HCT116 (cell line): ENCODE measurements around the gene TBC1D8. TPM values are rescaled to one million over a fixed set of nuclear protein-coding genes. Genes with fewer than 3 reads are reported as not detected.

Source experiments
- ATAC-seq: fragments of 200-7000 bp; cut with Tn5 transposase; 2 replicates; pipeline ENCODE4 v1.9.1; 2020; ENCODE audit warnings: mild to moderate bottlenecking, moderate library complexity
- BruUV-seq: library from RNA; stranded (reverse); fragments of 400-500 nt; replicated peaks from 2 replicates; lab custom pipeline; 2021; lab: Mats Ljungman, UMichigan
- CTCF ChIA-PET: fragments of 300-600 bp; sonication (Branson Sonifier 250); formaldehyde crosslinking; loops from one replicate; lab custom pipeline; 2021; ENCODE audit warnings: antibody characterized with exemption; lab: Charles Lee
- POLR2A ChIA-PET: fragments of 300-600, 350-600 bp; sonication (Branson Sonifier 250); formaldehyde crosslinking; loops from one replicate; lab custom pipeline; 2021; ENCODE audit warnings: antibody characterized with exemption; lab: Charles Lee
- RAD21 ChIA-PET, 2 experiments: fragments of 300-600 bp; sonication (Branson Sonifier 250); formaldehyde crosslinking; loops; one replicate each; lab custom pipeline; 2023; ENCODE audit warnings: low total read pairs in 2 of 2; ENCODE audit not compliant: uncharacterized antibody in 2 of 2, unreplicated experiment in 2 of 2, low non-redundant PET in 1 of 2; lab: Charles Lee
- DNase-seq: peaks from one replicate; pipeline ENCODE4 v3.0.0-alpha.2; 2010; ENCODE audit warnings: low read depth, low spot score
- H2AFZ ChIP-seq: fragments of 200-600 bp; shearing (Covaris generic), sonication (generic); 2 replicates; pipeline ENCODE4 v1.6.1; 2017; ENCODE audit warnings: low read depth, mixed run types, mixed read lengths, antibody characterized with exemption, low read length; ENCODE audit not compliant: poor library complexity, severe bottlenecking
- H3K27ac ChIP-seq: 2 replicates; pipeline ENCODE4 v1.5.1; 2012; ENCODE audit warnings: low read depth, low read length
- H3K27me3 ChIP-seq: fragments of 200-600 bp; sonication (generic); 2 replicates; pipeline ENCODE4 v1.6.1; 2016; ENCODE audit warnings: mixed run types, low read length, mixed read lengths; ENCODE audit not compliant: insufficient read depth
- H3K36me3 ChIP-seq, 2 experiments: fragments of 200-500 bp in 1 of 2; fragments of 200-600 bp in 1 of 2; sonication (Bioruptor generic) in 1 of 2; sonication (generic) in 1 of 2; 2 replicates each; pipeline versions ENCODE4 v1.5.1 to v1.6.1; 2014 to 2016; ENCODE audit warnings: low read length in 2 of 2, inconsistent platforms in 1 of 2, mixed read lengths in 1 of 2, mixed run types in 1 of 2; ENCODE audit not compliant: insufficient read depth in 2 of 2, control insufficient read depth in 1 of 2
- H3K4me1 ChIP-seq, 2 experiments: fragments of 200-600 bp in 1 of 2; sonication (generic) in 1 of 2; 2 replicates each; pipeline versions ENCODE4 v1.5.1 to v1.6.1; 2012 to 2017; ENCODE audit warnings: low read length in 2 of 2, inconsistent platforms in 1 of 2, mild to moderate bottlenecking in 1 of 2, mixed read lengths in 1 of 2, mixed run types in 1 of 2, moderate library complexity in 1 of 2; ENCODE audit not compliant: insufficient read depth in 2 of 2, control insufficient read depth in 1 of 2
- H3K4me2 ChIP-seq: fragments of 200-600 bp; sonication (generic); 2 replicates; pipeline ENCODE4 v1.6.1; 2017; ENCODE audit warnings: mixed run types, low read length, mixed read lengths
- H3K4me3 ChIP-seq, 2 experiments: fragments of 200-600 bp in 1 of 2; sonication (generic) in 1 of 2; replicated peaks in 1 of 2; 2 replicates each; pipeline ENCODE4 v1.5.1; 2011 to 2016; ENCODE audit warnings: low read length in 2 of 2, control low read depth in 1 of 2, low read depth in 1 of 2, mild to moderate bottlenecking in 1 of 2, mixed read lengths in 1 of 2, mixed run types in 1 of 2
- H3K79me2 ChIP-seq: fragments of 200-600 bp; sonication (generic); 2 replicates; pipeline ENCODE4 v1.6.1; 2017; ENCODE audit warnings: mild to moderate bottlenecking, mixed run types, low read length, moderate library complexity, mixed read lengths; ENCODE audit not compliant: insufficient read depth
- H3K9ac ChIP-seq: fragments of 200-600 bp; sonication (generic); 2 replicates; pipeline ENCODE4 v1.6.1; 2016; ENCODE audit warnings: low read length, mixed read lengths
- H3K9me2 ChIP-seq: fragments of 200-600 bp; sonication (generic), shearing (Covaris generic); 2 replicates; pipeline ENCODE4 v1.6.1; 2017; ENCODE audit warnings: mixed run types, mild to moderate bottlenecking, moderate library complexity; ENCODE audit not compliant: insufficient read depth
- H3K9me3 ChIP-seq, 2 experiments: fragments of 200-500 bp in 1 of 2; fragments of 200-600 bp in 1 of 2; sonication (Bioruptor generic) in 1 of 2; sonication (generic) in 1 of 2; 2 replicates each; pipeline ENCODE4 v1.6.1; 2014 to 2017; ENCODE audit warnings: low read length in 2 of 2, mixed read lengths in 2 of 2, inconsistent platforms in 1 of 2, low read depth in 1 of 2, mild to moderate bottlenecking in 1 of 2, mixed run types in 1 of 2, moderate library complexity in 1 of 2; ENCODE audit not compliant: control insufficient read depth in 1 of 2, insufficient read depth in 1 of 2
- H4K20me1 ChIP-seq: fragments of 200-600 bp; sonication (generic), shearing (Covaris generic); 2 replicates; pipeline ENCODE4 v1.6.1; 2017; ENCODE audit warnings: mixed run types, mild to moderate bottlenecking, moderate library complexity; ENCODE audit not compliant: insufficient read depth
- ATF3 ChIP-seq: IDR thresholded peaks from 2 replicates; pipeline ENCODE4 v1.6.1; 2012
- CTCF ChIP-seq, 3 experiments: fragments of 200-600 bp in 1 of 3; sonication (generic) in 1 of 3; IDR thresholded peaks in 2 of 3; conservative IDR thresholded peaks in 1 of 3; 2 replicates each; pipeline ENCODE4 v1.5.1; 2012 to 2017; ENCODE audit warnings: low read depth in 2 of 3, low read length in 2 of 3, antibody characterized with exemption in 1 of 3, borderline replicate concordance in 1 of 3, control low read depth in 1 of 3, mild to moderate bottlenecking in 1 of 3, mixed read lengths in 1 of 3, mixed run types in 1 of 3, moderate library complexity in 1 of 3; ENCODE audit not compliant: insufficient read depth in 1 of 3
- EGR1 ChIP-seq: IDR thresholded peaks from 2 replicates; pipeline ENCODE4 v1.6.1; 2012; ENCODE audit warnings: low read depth
- ELF1 ChIP-seq: IDR thresholded peaks from 2 replicates; pipeline ENCODE4 v1.6.1; 2012; ENCODE audit warnings: low read depth, borderline replicate concordance
- EZH2phosphoT487 ChIP-seq: fragments of 200-600 bp; IDR thresholded peaks from 2 replicates; pipeline ENCODE4 v1.6.1; 2018; ENCODE audit warnings: antibody characterized with exemption, borderline replicate concordance
- FOSL1 ChIP-seq: IDR thresholded peaks from 2 replicates; pipeline ENCODE4 v1.6.1; 2012; ENCODE audit warnings: low read depth
- POLR2A ChIP-seq: IDR thresholded peaks from 2 replicates; pipeline ENCODE4 v1.7.0; 2011; ENCODE audit warnings: borderline replicate concordance; ENCODE audit not compliant: insufficient read depth, insufficient read length; ENCODE audit errors: extremely low read depth
- RAD21 ChIP-seq: IDR thresholded peaks from 2 replicates; pipeline ENCODE4 v1.6.1; 2012; ENCODE audit warnings: low read depth, mild to moderate bottlenecking
- SIN3A ChIP-seq: IDR thresholded peaks from 2 replicates; pipeline ENCODE4 v1.6.1; 2012; ENCODE audit warnings: low read depth
- ZFX ChIP-seq: fragments of 450-650 bp; IDR thresholded peaks from 2 replicates; pipeline ENCODE4 v1.6.1; 2017
- intact Hi-C: fragments of 100-400 bp; cut with micrococcal nuclease; formaldehyde crosslinking; loops from 2 replicates; pipeline ENCODE4 v1.10.0; 2022
- total RNA-seq: library from RNA; stranded (reverse); gene quantifications from one replicate; pipeline ENCODE4 v1.2.1, GENCODE V29; 2021; ENCODE audit not compliant: unreplicated experiment
- TF ChIP-seq, protein P1 (sequence below): IDR thresholded peaks from 2 replicates; pipeline ENCODE4 v1.6.1; 2011; ENCODE audit warnings: mild to moderate bottlenecking, low read length, moderate library complexity; ENCODE audit not compliant: insufficient replicate concordance; ENCODE audit errors: extremely low read depth
- TF ChIP-seq, protein P2 (sequence below): IDR thresholded peaks from 2 replicates; pipeline ENCODE4 v1.6.1; 2012; ENCODE audit warnings: low read depth

TBC1D8 gene
- total RNA-seq, 1 experiment from 2014 or later, result 44.0 TPM

DNA sequence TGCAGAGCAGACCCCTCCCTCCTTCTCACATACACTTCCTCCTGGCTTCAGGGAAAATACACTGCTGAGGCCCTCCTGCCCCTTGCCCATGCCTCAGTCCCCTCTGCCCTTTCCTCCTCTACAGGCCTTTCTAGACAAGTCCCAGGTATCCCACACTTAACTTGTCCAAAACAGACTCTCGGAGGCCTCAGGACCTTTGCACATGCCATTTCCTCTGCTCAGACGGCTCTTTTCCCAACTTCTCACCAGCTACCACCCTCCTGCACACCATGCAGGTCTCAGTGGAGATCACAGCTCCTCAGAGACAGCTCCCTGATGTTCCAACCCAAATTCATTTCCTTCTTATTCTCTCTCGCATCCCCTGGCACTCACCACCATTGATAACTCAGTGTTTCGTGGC, 11.7 kb downstream of the TBC1D8 start (continued):
- no peak for TF ChIP-seq FOSL1
- no peak for TF ChIP-seq POLR2A
- TF ChIP-seq EGR1, result no peak
- TF ChIP-seq, all 23 proteins: peak for 0

- no TSS peak for BruUV-seq
- Histone ChIP-seq H3K27ac (no peak overlapping the region), H3K4me1 (peaks cover 7 to 9% of the 10 kb centered on the region in 2 experiments; a peak in 2 of 4 replicates), H3K27me3 (no peaks in the 10 kb centered on the region), H3K36me3 (peaks cover 0 to 4% of the 10 kb centered on the region in 2 experiments; a peak in 1 of 4 replicates), H3K4me2 (no peak overlapping the region), H4K20me1 (0 out of 2 replicates have a peak, but pooled peaks cover 3% of the 10 kb centered on the region), H3K9ac (no peak overlapping the region), H2AFZ (no peak overlapping the region), H3K9me2 (no peaks in the 10 kb centered on the region), H3K9me3 (no peaks in the 10 kb centered on the region), H3K79me2 (peaks cover 80% of the 10 kb centered on the region), H3K4me3 (no peak overlapping the region)
- intact Hi-C loops, result no loop called here
- TF ChIP-seq ZFX, result no peak
- TF ChIP-seq, protein P1, sequence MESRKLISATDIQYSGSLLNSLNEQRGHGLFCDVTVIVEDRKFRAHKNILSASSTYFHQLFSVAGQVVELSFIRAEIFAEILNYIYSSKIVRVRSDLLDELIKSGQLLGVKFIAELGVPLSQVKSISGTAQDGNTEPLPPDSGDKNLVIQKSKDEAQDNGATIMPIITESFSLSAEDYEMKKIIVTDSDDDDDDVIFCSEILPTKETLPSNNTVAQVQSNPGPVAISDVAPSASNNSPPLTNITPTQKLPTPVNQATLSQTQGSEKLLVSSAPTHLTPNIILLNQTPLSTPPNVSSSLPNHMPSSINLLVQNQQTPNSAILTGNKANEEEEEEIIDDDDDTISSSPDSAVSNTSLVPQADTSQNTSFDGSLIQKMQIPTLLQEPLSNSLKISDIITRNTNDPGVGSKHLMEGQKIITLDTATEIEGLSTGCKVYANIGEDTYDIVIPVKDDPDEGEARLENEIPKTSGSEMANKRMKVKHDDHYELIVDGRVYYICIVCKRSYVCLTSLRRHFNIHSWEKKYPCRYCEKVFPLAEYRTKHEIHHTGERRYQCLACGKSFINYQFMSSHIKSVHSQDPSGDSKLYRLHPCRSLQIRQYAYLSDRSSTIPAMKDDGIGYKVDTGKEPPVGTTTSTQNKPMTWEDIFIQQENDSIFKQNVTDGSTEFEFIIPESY, result no peak
- no peak for TF ChIP-seq ELF1
- no peak for TF ChIP-seq EZH2phosphoT487
- no peak for TF ChIP-seq CTCF (IDR thresholded peaks at IDR 0.05 in 2 of 3, conservative IDR thresholded peaks at IDR 0.05 in 1 of 3; ENCODE audit: borderline replicate concordance in 1 of 3, insufficient read depth in 1 of 3, low read depth in 2 of 3, low read length in 2 of 3)
- no peak for TF ChIP-seq ATF3
- no peak for TF ChIP-seq RAD21
- TF ChIP-seq, protein P2, sequence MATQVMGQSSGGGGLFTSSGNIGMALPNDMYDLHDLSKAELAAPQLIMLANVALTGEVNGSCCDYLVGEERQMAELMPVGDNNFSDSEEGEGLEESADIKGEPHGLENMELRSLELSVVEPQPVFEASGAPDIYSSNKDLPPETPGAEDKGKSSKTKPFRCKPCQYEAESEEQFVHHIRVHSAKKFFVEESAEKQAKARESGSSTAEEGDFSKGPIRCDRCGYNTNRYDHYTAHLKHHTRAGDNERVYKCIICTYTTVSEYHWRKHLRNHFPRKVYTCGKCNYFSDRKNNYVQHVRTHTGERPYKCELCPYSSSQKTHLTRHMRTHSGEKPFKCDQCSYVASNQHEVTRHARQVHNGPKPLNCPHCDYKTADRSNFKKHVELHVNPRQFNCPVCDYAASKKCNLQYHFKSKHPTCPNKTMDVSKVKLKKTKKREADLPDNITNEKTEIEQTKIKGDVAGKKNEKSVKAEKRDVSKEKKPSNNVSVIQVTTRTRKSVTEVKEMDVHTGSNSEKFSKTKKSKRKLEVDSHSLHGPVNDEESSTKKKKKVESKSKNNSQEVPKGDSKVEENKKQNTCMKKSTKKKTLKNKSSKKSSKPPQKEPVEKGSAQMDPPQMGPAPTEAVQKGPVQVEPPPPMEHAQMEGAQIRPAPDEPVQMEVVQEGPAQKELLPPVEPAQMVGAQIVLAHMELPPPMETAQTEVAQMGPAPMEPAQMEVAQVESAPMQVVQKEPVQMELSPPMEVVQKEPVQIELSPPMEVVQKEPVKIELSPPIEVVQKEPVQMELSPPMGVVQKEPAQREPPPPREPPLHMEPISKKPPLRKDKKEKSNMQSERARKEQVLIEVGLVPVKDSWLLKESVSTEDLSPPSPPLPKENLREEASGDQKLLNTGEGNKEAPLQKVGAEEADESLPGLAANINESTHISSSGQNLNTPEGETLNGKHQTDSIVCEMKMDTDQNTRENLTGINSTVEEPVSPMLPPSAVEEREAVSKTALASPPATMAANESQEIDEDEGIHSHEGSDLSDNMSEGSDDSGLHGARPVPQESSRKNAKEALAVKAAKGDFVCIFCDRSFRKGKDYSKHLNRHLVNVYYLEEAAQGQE, result no peak
- TF ChIP-seq SIN3A, result no peak
- POLR2A ChIA-PET, result interaction anchor here (1.4 kb wide), 1 partner anchor 15 kb away, joined by 3 read pairs; the partner anchor contains the start of gene TBC1D8
- CTCF ChIA-PET, result no interaction called here
- no peak for ATAC-seq
- RAD21 ChIA-PET, result no interaction called here
- DNase-seq, result no peak
Observed at GRCh38 chr2:101135412-101136296, 15.5 kb downstream of the TBC1D8 start.
